HCT116 (cell line): Measurements from ENCODE around the gene RAB3C. TPM values are rescaled to one million over a fixed set of nuclear protein-coding genes. Genes with fewer than 3 reads are reported as not detected.

Source experiments
- ATAC-seq: fragments of 200-7000 bp; cut with Tn5 transposase; 2 replicates; pipeline ENCODE4 v1.9.1; 2020; ENCODE audit warnings: mild to moderate bottlenecking, moderate library complexity
- BruUV-seq: library from RNA; stranded (reverse); fragments of 400-500 nt; replicated peaks from 2 replicates; lab custom pipeline; 2021; lab: Mats Ljungman, UMichigan
- CTCF ChIA-PET: fragments of 300-600 bp; sonication (Branson Sonifier 250); formaldehyde crosslinking; loops from one replicate; lab custom pipeline; 2021; ENCODE audit warnings: antibody characterized with exemption; lab: Charles Lee
- POLR2A ChIA-PET: fragments of 300-600, 350-600 bp; sonication (Branson Sonifier 250); formaldehyde crosslinking; loops from one replicate; lab custom pipeline; 2021; ENCODE audit warnings: antibody characterized with exemption; lab: Charles Lee
- RAD21 ChIA-PET, 2 experiments: fragments of 300-600 bp; sonication (Branson Sonifier 250); formaldehyde crosslinking; loops; one replicate each; lab custom pipeline; 2023; ENCODE audit warnings: low total read pairs in 2 of 2; ENCODE audit not compliant: uncharacterized antibody in 2 of 2, unreplicated experiment in 2 of 2, low non-redundant PET in 1 of 2; lab: Charles Lee
- DNase-seq: peaks from one replicate; pipeline ENCODE4 v3.0.0-alpha.2; 2010; ENCODE audit warnings: low read depth, low spot score
- H2AFZ ChIP-seq: fragments of 200-600 bp; shearing (Covaris generic), sonication (generic); 2 replicates; pipeline ENCODE4 v1.6.1; 2017; ENCODE audit warnings: low read depth, mixed run types, mixed read lengths, antibody characterized with exemption, low read length; ENCODE audit not compliant: poor library complexity, severe bottlenecking
- H3K27ac ChIP-seq: 2 replicates; pipeline ENCODE4 v1.5.1; 2012; ENCODE audit warnings: low read depth, low read length
- H3K27me3 ChIP-seq: fragments of 200-600 bp; sonication (generic); 2 replicates; pipeline ENCODE4 v1.6.1; 2016; ENCODE audit warnings: mixed run types, low read length, mixed read lengths; ENCODE audit not compliant: insufficient read depth
- H3K36me3 ChIP-seq, 2 experiments: fragments of 200-500 bp in 1 of 2; fragments of 200-600 bp in 1 of 2; sonication (Bioruptor generic) in 1 of 2; sonication (generic) in 1 of 2; 2 replicates each; pipeline versions ENCODE4 v1.5.1 to v1.6.1; 2014 to 2016; ENCODE audit warnings: low read length in 2 of 2, inconsistent platforms in 1 of 2, mixed read lengths in 1 of 2, mixed run types in 1 of 2; ENCODE audit not compliant: insufficient read depth in 2 of 2, control insufficient read depth in 1 of 2
- H3K4me1 ChIP-seq, 2 experiments: fragments of 200-600 bp in 1 of 2; sonication (generic) in 1 of 2; 2 replicates each; pipeline versions ENCODE4 v1.5.1 to v1.6.1; 2012 to 2017; ENCODE audit warnings: low read length in 2 of 2, inconsistent platforms in 1 of 2, mild to moderate bottlenecking in 1 of 2, mixed read lengths in 1 of 2, mixed run types in 1 of 2, moderate library complexity in 1 of 2; ENCODE audit not compliant: insufficient read depth in 2 of 2, control insufficient read depth in 1 of 2
- H3K4me2 ChIP-seq: fragments of 200-600 bp; sonication (generic); 2 replicates; pipeline ENCODE4 v1.6.1; 2017; ENCODE audit warnings: mixed run types, low read length, mixed read lengths
- H3K4me3 ChIP-seq, 2 experiments: fragments of 200-600 bp in 1 of 2; sonication (generic) in 1 of 2; replicated peaks in 1 of 2; 2 replicates each; pipeline ENCODE4 v1.5.1; 2011 to 2016; ENCODE audit warnings: low read length in 2 of 2, control low read depth in 1 of 2, low read depth in 1 of 2, mild to moderate bottlenecking in 1 of 2, mixed read lengths in 1 of 2, mixed run types in 1 of 2
- H3K79me2 ChIP-seq: fragments of 200-600 bp; sonication (generic); 2 replicates; pipeline ENCODE4 v1.6.1; 2017; ENCODE audit warnings: mild to moderate bottlenecking, mixed run types, low read length, moderate library complexity, mixed read lengths; ENCODE audit not compliant: insufficient read depth
- H3K9ac ChIP-seq: fragments of 200-600 bp; sonication (generic); 2 replicates; pipeline ENCODE4 v1.6.1; 2016; ENCODE audit warnings: low read length, mixed read lengths
- H3K9me2 ChIP-seq: fragments of 200-600 bp; sonication (generic), shearing (Covaris generic); 2 replicates; pipeline ENCODE4 v1.6.1; 2017; ENCODE audit warnings: mixed run types, mild to moderate bottlenecking, moderate library complexity; ENCODE audit not compliant: insufficient read depth
- H3K9me3 ChIP-seq, 2 experiments: fragments of 200-500 bp in 1 of 2; fragments of 200-600 bp in 1 of 2; sonication (Bioruptor generic) in 1 of 2; sonication (generic) in 1 of 2; 2 replicates each; pipeline ENCODE4 v1.6.1; 2014 to 2017; ENCODE audit warnings: low read length in 2 of 2, mixed read lengths in 2 of 2, inconsistent platforms in 1 of 2, low read depth in 1 of 2, mild to moderate bottlenecking in 1 of 2, mixed run types in 1 of 2, moderate library complexity in 1 of 2; ENCODE audit not compliant: control insufficient read depth in 1 of 2, insufficient read depth in 1 of 2
- H4K20me1 ChIP-seq: fragments of 200-600 bp; sonication (generic), shearing (Covaris generic); 2 replicates; pipeline ENCODE4 v1.6.1; 2017; ENCODE audit warnings: mixed run types, mild to moderate bottlenecking, moderate library complexity; ENCODE audit not compliant: insufficient read depth
- EZH2 ChIP-seq: fragments of 200-600 bp; sonication (generic); IDR thresholded peaks from 2 replicates; pipeline ENCODE4 v1.6.1; 2017; ENCODE audit warnings: antibody characterized with exemption, mixed run types
- POLR2AphosphoS5 ChIP-seq: IDR thresholded peaks from 2 replicates; pipeline ENCODE4 v1.6.1; 2011; ENCODE audit warnings: mild to moderate bottlenecking, low read depth, low read length, moderate library complexity
- RAD21 ChIP-seq: IDR thresholded peaks from 2 replicates; pipeline ENCODE4 v1.6.1; 2012; ENCODE audit warnings: low read depth, mild to moderate bottlenecking
- SP1 ChIP-seq: IDR thresholded peaks from 2 replicates; pipeline ENCODE4 v1.6.1; 2012; ENCODE audit warnings: low read depth
- SRF ChIP-seq: IDR thresholded peaks from 2 replicates; pipeline ENCODE4 v1.6.1; 2012; ENCODE audit warnings: low read depth
- intact Hi-C: fragments of 100-400 bp; cut with micrococcal nuclease; formaldehyde crosslinking; loops from 2 replicates; pipeline ENCODE4 v1.10.0; 2022
- total RNA-seq: library from RNA; stranded (reverse); gene quantifications from one replicate; pipeline ENCODE4 v1.2.1, GENCODE V29; 2021; ENCODE audit not compliant: unreplicated experiment
- TF ChIP-seq, protein P1 (sequence below), 3 experiments: fragments of 200-600 bp in 1 of 3; sonication (generic) in 1 of 3; IDR thresholded peaks in 2 of 3; conservative IDR thresholded peaks in 1 of 3; 2 replicates each; pipeline ENCODE4 v1.5.1; 2012 to 2017; ENCODE audit warnings: low read depth in 2 of 3, low read length in 2 of 3, antibody characterized with exemption in 1 of 3, borderline replicate concordance in 1 of 3, control low read depth in 1 of 3, mild to moderate bottlenecking in 1 of 3, mixed read lengths in 1 of 3, mixed run types in 1 of 3, moderate library complexity in 1 of 3; ENCODE audit not compliant: insufficient read depth in 1 of 3
- TF ChIP-seq, protein P2 (sequence below): IDR thresholded peaks from 2 replicates; pipeline ENCODE4 v1.6.1; 2011; ENCODE audit warnings: mild to moderate bottlenecking, low read length, moderate library complexity; ENCODE audit not compliant: insufficient replicate concordance; ENCODE audit errors: extremely low read depth

RAB3C gene
- total RNA-seq, 1 experiment from 2014 or later: not detected

GRCh38 chr5:58893551-58893950 is 310.7 kb downstream of the RAB3C start:
- no peak for DNase-seq
- POLR2A ChIA-PET: no interaction called here
- no peaks in the 10 kb centered on the region for H3K4me1 ChIP-seq
- TF ChIP-seq, protein P1, sequence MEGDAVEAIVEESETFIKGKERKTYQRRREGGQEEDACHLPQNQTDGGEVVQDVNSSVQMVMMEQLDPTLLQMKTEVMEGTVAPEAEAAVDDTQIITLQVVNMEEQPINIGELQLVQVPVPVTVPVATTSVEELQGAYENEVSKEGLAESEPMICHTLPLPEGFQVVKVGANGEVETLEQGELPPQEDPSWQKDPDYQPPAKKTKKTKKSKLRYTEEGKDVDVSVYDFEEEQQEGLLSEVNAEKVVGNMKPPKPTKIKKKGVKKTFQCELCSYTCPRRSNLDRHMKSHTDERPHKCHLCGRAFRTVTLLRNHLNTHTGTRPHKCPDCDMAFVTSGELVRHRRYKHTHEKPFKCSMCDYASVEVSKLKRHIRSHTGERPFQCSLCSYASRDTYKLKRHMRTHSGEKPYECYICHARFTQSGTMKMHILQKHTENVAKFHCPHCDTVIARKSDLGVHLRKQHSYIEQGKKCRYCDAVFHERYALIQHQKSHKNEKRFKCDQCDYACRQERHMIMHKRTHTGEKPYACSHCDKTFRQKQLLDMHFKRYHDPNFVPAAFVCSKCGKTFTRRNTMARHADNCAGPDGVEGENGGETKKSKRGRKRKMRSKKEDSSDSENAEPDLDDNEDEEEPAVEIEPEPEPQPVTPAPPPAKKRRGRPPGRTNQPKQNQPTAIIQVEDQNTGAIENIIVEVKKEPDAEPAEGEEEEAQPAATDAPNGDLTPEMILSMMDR (IDR thresholded peaks at IDR 0.05 in 2 of 3, conservative IDR thresholded peaks at IDR 0.05 in 1 of 3; ENCODE audit: borderline replicate concordance in 1 of 3, insufficient read depth in 1 of 3, low read depth in 2 of 3, low read length in 2 of 3): no peak
- TF ChIP-seq SP1 (no peak), SRF (no peak), POLR2AphosphoS5 (no peak), EZH2 (no peak), RAD21 (no peak)
- TF ChIP-seq, protein P2, sequence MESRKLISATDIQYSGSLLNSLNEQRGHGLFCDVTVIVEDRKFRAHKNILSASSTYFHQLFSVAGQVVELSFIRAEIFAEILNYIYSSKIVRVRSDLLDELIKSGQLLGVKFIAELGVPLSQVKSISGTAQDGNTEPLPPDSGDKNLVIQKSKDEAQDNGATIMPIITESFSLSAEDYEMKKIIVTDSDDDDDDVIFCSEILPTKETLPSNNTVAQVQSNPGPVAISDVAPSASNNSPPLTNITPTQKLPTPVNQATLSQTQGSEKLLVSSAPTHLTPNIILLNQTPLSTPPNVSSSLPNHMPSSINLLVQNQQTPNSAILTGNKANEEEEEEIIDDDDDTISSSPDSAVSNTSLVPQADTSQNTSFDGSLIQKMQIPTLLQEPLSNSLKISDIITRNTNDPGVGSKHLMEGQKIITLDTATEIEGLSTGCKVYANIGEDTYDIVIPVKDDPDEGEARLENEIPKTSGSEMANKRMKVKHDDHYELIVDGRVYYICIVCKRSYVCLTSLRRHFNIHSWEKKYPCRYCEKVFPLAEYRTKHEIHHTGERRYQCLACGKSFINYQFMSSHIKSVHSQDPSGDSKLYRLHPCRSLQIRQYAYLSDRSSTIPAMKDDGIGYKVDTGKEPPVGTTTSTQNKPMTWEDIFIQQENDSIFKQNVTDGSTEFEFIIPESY: no peak
- CTCF ChIA-PET: interaction anchor here (2.4 to 3.4 kb wide), 2 partner anchors 7 to 280 kb away, joined by 8 to 13 read pairs; no protein-coding TSS in a partner anchor
- H4K20me1 ChIP-seq: no peaks in the 10 kb centered on the region
- no peak overlapping the region for H2AFZ ChIP-seq
- ATAC-seq: no peak
- no peaks in the 10 kb centered on the region for H3K9me2 ChIP-seq
- no peak overlapping the region for H3K27ac ChIP-seq
- no peaks in the 10 kb centered on the region for H3K27me3 ChIP-seq
- no peak overlapping the region for H3K9ac ChIP-seq
- no peaks in the 10 kb centered on the region for H3K9me3 ChIP-seq
- H3K4me3 ChIP-seq: no peak overlapping the region
- BruUV-seq: no TSS peak
- RAD21 ChIA-PET: no interaction called here
- no peak overlapping the region for H3K4me2 ChIP-seq
- H3K79me2 ChIP-seq: no peaks in the 10 kb centered on the region
- no peaks in the 10 kb centered on the region for H3K36me3 ChIP-seq
- intact Hi-C loops: loop anchor here (10.0 kb wide), 1 partner anchor 901 kb away; no protein-coding TSS in a partner anchor
